MM.1S (cell line): ENCODE results near the gene SLC24A3.

ENCODE experiments used
- CTCF ChIP-seq: fragments of 300-600 bp; sonication (generic); IDR thresholded peaks from 2 replicates; pipeline ENCODE4 v1.5.1; 2016; ENCODE audit warnings: antibody characterized with exemption, low read length, mixed read lengths
- EZH2 ChIP-seq: fragments of 300-600 bp; sonication (generic); optimal IDR thresholded peaks from 2 replicates; pipeline ENCODE3; 2017; ENCODE audit warnings: low read depth, mild to moderate bottlenecking, antibody characterized with exemption, low read length, mixed read lengths
- EZH2phosphoT487 ChIP-seq: fragments of 300-600 bp; sonication (generic); IDR thresholded peaks from 2 replicates; pipeline ENCODE4 v1.6.1; 2018; ENCODE audit warnings: antibody characterized with exemption, low read length

GRCh38 chr20:19672498-19672897 lies 460.1 kb downstream of the SLC24A3 start:
- TF ChIP-seq EZH2 = no peak
- TF ChIP-seq CTCF = no peak
- TF ChIP-seq EZH2phosphoT487 = no peak
